OCI-LY3 (cell line): Measurements from ENCODE around the gene VPS13D.

Source experiments
- H2AFZ ChIP-seq: fragments of 200-600, 300-600 bp; shearing (Covaris generic); 2 replicates; pipeline ENCODE4 v1.6.0; 2014; ENCODE audit warnings: antibody characterized with exemption, low read depth, low read length
- H3K27ac ChIP-seq: fragments of 200-600, 300-600 bp; sonication (generic); 2 replicates; pipeline ENCODE4 v1.5.1; 2014; ENCODE audit warnings: mild to moderate bottlenecking, low read length, moderate library complexity, mixed read lengths
- H3K27me3 ChIP-seq: fragments of 200-600, 300-600 bp; sonication (generic); 2 replicates; pipeline ENCODE4 v1.6.1; 2014; ENCODE audit warnings: low read depth, low read length, mixed read lengths
- H3K36me3 ChIP-seq: fragments of 200-600, 300-600 bp; sonication (generic); replicated peaks from 2 replicates; pipeline ENCODE3; 2014; ENCODE audit warnings: low read depth, low read length, mixed read lengths
- H3K4me1 ChIP-seq: fragments of 300-600, 200-600 bp; sonication (generic); 2 replicates; pipeline ENCODE4 v1.6.1; 2014; ENCODE audit warnings: low read length, mixed read lengths
- H3K4me2 ChIP-seq: fragments of 200-600, 300-600 bp; sonication (generic); 2 replicates; pipeline ENCODE4 v1.6.1; 2014; ENCODE audit warnings: low read length, mixed read lengths
- H3K4me3 ChIP-seq: fragments of 300-600, 200-600 bp; sonication (generic); 2 replicates; pipeline ENCODE4 v1.5.1; 2014; ENCODE audit warnings: antibody characterized with exemption, mild to moderate bottlenecking, low read length, moderate library complexity
- H3K79me2 ChIP-seq: fragments of 300-600, 200-600 bp; shearing (Covaris generic); 2 replicates; pipeline ENCODE4 v1.6.1; 2014; ENCODE audit warnings: mild to moderate bottlenecking, low read length, mixed read lengths
- H3K9ac ChIP-seq: fragments of 300-600, 200-600 bp; shearing (Covaris generic); 2 replicates; pipeline ENCODE4 v1.6.0; 2014; ENCODE audit warnings: mild to moderate bottlenecking, low read length, moderate library complexity
- H3K9me3 ChIP-seq: fragments of 200-600, 300-600 bp; shearing (Covaris generic); 2 replicates; pipeline ENCODE4 v1.6.1; 2014; ENCODE audit warnings: low read length, mixed read lengths; ENCODE audit not compliant: insufficient read depth
- H4K20me1 ChIP-seq: fragments of 200-600, 300-600 bp; sonication (generic); 2 replicates; pipeline ENCODE4 v1.6.1; 2016; ENCODE audit warnings: low read length, mixed read lengths; ENCODE audit not compliant: insufficient read depth
- CTCF ChIP-seq: fragments of 200-600, 300-600 bp; sonication (generic); IDR thresholded peaks from 2 replicates; pipeline ENCODE4 v1.5.1; 2014; ENCODE audit warnings: antibody characterized with exemption, low read length, low read depth
- EZH2phosphoT487 ChIP-seq: fragments of 200-600 bp; shearing (Covaris generic); IDR thresholded peaks from 2 replicates; pipeline ENCODE4 v1.6.1; 2018; ENCODE audit warnings: antibody characterized with exemption, mixed run types, low read depth

Gene VPS13D

GRCh38 chr1:12416744-12417143 lies 186.9 kb downstream of the VPS13D start:
- Histone ChIP-seq H3K4me1 (peaks cover 10% of the 10 kb centered on the region; the same call in 1 of the 2 replicates), H3K36me3 (peaks cover 5% of the 10 kb centered on the region), H2AFZ (no peak overlapping the region), H3K9ac (no peak overlapping the region), H3K4me2 (no peak overlapping the region), H3K9me3 (no peaks in the 10 kb centered on the region), H3K79me2 (no peaks in the 10 kb centered on the region), H3K27ac (no peak overlapping the region), H3K27me3 (no peaks in the 10 kb centered on the region), H4K20me1 (no peaks in the 10 kb centered on the region), H3K4me3 (no peak overlapping the region)
- no peak for TF ChIP-seq EZH2phosphoT487
- no peak for TF ChIP-seq CTCF

DNA sequence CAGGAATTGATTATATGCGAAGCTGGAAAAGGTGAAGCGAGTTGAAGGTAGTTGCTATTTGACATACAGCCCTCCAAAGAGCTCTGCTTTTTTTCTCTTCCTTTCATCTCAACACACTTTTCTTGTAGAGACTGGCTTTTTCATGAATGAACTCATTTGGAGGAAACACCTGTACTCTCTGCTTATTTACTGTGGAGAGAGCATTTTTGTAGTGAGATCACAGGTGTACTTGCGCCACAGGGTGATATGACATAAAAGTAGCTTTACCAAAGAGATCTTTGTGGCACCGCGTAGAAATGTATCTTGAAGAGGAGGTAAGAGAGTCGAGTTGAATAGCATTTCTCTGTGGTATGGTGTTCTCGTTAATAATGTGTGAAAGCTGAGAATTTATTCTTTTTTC lies 187.6 kb downstream of the VPS13D start:
- Histone ChIP-seq H3K9me3 (no peaks in the 10 kb centered on the region), H4K20me1 (no peaks in the 10 kb centered on the region), H3K27me3 (no peaks in the 10 kb centered on the region), H3K9ac (no peak overlapping the region), H3K79me2 (no peaks in the 10 kb centered on the region), H3K4me2 (no peak overlapping the region), H3K36me3 (peaks cover 5% of the 10 kb centered on the region), H3K27ac (no peak overlapping the region), H3K4me3 (no peak overlapping the region), H2AFZ (no peak overlapping the region), H3K4me1 (peaks cover 10% of the 10 kb centered on the region; the same call in 1 of the 2 replicates)
- no peak for TF ChIP-seq CTCF
- no peak for TF ChIP-seq EZH2phosphoT487

- Histone ChIP-seq H3K4me3 (no peak overlapping the region), H3K4me1 (peaks cover 10% of the 10 kb centered on the region; the same call in 1 of the 2 replicates), H3K4me2 (no peak overlapping the region), H3K9ac (no peak overlapping the region), H2AFZ (no peak overlapping the region), H3K79me2 (no peaks in the 10 kb centered on the region), H3K36me3 (peaks cover 5% of the 10 kb centered on the region), H4K20me1 (no peaks in the 10 kb centered on the region), H3K27ac (no peak overlapping the region), H3K9me3 (no peaks in the 10 kb centered on the region), H3K27me3 (no peaks in the 10 kb centered on the region)
- TF ChIP-seq CTCF = no peak
Observed at GRCh38 chr1:12420171-12420570, 190.3 kb downstream of the VPS13D start.

- H3K9me3 ChIP-seq = no peaks in the 10 kb centered on the region
- no peak overlapping the region for H2AFZ ChIP-seq
- H4K20me1 ChIP-seq = no peaks in the 10 kb centered on the region
- H3K4me3 ChIP-seq = no peak overlapping the region
- no peak overlapping the region for H3K27ac ChIP-seq
- H3K4me1 ChIP-seq = no peaks in the 10 kb centered on the region
- H3K9ac ChIP-seq = no peak overlapping the region
- H3K36me3 ChIP-seq = no peaks in the 10 kb centered on the region
- no peak for TF ChIP-seq CTCF
- TF ChIP-seq EZH2phosphoT487 = no peak
- no peak overlapping the region for H3K4me2 ChIP-seq
- H3K27me3 ChIP-seq = no peaks in the 10 kb centered on the region
- H3K79me2 ChIP-seq = no peaks in the 10 kb centered on the region
Observed at GRCh38 chr1:12422488-12422887, 192.7 kb downstream of the VPS13D start.
